C1 segment of cervical spinal cord (tissue), 14 donors: Measurements from ENCODE around the gene CDC14A.

ENCODE experiments used
- DNase-seq, 14 donors: peaks; one replicate each; lab custom pipeline; 2025; lab: John Stamatoyannopoulos, UW

CDC14A gene

DNA sequence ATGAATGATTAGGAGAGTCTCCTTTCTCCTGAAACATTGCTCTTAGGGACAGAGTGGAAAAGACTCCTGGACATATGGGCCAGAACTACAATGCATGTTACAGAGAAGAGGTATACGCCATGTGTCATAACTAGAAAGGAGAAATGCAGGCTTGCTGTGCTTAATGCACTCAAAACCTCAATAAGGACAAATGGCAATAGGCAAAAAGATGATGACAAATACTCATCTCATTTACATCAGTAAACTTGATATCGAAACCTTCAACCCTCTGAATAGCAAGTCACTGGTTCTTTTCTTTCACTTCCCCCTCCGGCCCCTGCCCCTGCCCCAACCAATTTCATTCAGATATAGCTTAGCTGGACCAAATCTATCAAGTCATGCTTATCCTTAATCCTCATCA, 183.7 kb downstream of the CDC14A start:
- no peak for DNase-seq

DNA sequence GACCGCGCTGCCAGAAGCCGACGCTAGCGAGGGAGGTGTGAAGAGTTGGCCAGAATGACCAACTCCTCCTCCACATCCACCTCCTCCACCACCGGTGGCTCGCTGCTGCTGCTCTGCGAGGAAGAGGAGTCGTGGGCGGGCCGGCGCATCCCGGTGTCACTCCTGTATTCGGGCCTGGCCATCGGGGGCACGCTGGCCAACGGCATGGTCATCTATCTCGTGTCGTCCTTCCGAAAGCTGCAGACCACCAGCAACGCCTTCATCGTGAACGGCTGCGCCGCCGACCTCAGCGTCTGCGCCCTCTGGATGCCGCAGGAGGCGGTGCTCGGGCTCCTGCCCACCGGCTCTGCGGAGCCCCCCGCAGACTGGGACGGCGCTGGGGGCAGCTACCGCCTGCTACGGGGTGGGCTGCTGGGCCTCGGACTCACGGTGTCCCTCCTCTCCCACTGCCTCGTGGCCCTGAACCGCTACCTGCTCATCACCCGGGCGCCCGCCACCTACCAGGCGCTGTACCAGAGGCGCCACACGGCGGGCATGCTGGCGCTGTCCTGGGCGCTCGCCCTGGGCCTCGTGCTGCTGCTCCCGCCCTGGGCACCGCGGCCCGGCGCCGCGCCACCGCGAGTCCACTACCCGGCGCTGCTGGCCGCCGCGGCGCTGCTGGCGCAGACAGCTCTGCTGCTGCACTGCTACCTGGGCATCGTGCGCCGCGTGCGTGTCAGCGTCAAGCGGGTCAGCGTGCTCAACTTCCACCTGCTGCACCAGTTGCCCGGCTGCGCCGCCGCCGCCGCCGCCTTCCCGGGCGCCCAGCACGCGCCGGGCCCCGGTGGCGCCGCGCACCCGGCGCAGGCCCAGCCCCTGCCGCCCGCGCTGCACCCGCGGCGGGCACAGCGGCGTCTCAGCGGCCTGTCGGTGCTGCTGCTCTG, 186.9 kb downstream of the CDC14A start:
- peak in 2 of 14 donors; percentile 16 to 19 for DNase-seq

GRCh38 chr1:100539836-100540536, 187.7 kb downstream of the CDC14A start:
- peak in 1 of 14 donors; percentile 3 for DNase-seq

DNA sequence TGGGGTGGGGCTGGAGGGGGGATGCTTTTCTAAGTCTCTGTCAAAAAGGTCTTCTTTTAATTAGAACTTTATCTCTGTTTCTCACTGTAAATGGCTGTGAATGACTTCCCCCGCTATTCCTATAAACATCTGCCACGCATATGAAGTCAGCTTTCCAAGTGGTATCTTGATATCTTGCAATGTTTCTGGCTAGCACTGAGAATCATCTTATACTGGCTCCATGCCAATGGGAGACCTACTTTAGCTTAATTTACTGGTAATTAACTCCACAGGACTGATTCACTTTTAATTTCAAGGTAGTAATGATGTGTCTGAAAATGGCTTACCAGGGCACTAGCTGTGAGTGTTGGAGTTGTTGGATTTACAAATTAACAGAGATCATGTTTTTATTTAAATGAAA, 190.0 kb downstream of the CDC14A start:
- DNase-seq = no peak

GRCh38 chr1:100543640-100544039, 191.3 kb downstream of the CDC14A start:
- DNase-seq = no peak

DNA sequence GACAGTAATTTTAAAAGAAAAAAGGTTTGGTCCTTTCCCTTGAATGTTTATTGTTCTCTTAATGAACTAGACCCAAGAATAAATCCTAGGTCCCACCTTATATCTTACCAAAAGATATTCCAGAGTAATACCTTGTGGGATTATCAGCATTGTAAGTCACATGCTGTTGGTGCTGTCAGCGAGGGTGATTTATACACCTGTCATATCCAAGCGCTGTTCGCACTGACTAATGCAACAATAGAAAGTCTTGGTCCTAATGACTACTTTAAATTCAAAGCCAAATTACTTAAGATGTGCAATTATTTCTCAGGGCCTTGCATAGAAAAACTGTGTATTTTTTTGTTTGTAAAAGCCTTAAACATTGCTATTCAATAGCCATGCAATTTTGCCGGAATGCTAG, 192.5 kb downstream of the CDC14A start:
- no peak for DNase-seq

DNA sequence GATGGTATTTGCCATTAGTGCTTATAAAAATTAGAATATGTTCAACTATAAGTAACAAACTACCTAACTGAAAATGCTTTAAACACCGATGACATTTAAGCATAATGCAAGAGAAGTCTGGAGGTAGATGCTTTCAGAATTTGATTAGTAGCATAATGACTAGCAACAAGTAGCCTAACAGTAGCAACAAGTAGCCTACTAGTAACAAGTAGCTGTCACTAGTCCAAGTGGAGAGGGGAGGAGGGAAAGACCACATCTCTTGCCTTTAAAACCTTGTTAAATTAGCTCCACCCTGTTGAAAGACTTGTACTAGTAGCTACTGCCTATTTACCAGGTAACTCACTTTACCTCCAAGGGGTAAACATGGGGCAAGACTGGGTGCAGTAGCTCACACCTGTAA, 193.5 kb downstream of the CDC14A start:
- DNase-seq = no peak

DNA sequence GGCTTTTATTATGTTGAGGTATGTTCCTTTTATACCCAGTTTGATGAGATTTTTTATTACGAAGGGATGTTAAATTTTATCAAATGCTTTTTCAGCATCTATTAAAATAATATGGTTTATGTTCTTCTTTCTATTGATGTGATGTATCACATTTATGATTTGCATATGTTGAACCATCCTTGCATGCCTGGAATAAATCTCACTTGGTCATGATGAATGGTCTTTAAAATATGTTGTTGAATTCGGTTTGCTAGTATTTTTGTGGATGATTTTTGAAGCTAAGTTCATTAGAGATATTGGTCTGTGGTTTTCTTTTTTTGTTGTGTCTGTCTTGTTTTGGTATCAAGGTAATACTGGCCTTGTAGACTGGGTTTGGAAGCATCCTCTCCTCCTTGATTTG, 199.7 kb downstream of the CDC14A start:
- no peak for DNase-seq

DNA sequence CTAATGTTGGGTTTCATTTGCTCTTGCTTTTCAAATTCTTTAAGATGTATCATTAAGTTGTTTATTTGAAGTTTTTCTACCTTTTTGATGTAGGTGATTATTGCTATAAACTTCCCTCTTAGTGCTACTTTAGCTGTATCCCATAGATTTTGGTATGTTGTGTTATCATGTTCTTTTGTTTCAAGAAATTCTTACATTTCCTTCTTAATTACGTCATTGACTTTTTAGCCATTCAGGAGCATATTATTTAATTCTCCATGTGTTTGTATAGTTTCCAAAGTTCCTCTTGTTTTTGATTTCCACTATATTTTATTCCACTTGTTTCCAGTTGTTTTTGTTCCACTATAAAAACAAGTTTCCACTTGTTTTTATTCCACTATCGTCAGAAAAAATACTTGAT, 200.6 kb downstream of the CDC14A start:
- no peak for DNase-seq

GRCh38 chr1:100556181-100556580, 203.9 kb downstream of the CDC14A start:
- no peak for DNase-seq

DNA sequence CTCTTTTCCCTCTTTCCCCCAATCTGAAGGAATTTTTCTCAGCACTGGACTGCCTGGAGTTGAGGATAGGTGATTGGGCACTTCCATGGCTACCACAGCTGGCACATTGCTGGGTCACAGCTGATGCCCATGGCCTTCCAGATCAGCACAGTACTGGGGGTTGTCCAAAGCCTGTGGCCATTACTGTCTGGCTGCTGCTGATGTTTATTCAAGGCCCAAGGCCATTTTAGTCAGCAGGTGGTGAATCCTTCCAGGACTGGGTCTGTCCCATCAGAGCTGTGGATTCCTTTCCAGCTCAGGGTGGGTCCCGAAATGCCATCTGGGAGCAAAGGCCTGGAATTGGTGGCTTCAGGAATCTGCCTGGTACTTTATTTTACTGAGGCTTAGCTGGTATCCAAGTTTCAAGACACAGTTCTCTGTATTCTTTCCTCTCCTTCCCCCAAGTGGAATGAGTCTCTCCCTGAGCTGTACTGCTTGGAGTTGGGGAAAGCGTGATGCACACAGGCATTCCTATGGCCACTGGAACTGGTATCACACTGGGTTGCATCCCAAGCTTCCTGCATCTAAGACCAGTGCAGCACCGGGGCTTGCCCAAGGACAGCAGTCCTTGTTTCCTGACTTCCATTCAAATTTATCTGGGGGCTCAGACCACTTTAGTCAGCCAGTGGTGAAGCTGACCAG, 204.8 kb downstream of the CDC14A start:
- DNase-seq = no peak

DNA sequence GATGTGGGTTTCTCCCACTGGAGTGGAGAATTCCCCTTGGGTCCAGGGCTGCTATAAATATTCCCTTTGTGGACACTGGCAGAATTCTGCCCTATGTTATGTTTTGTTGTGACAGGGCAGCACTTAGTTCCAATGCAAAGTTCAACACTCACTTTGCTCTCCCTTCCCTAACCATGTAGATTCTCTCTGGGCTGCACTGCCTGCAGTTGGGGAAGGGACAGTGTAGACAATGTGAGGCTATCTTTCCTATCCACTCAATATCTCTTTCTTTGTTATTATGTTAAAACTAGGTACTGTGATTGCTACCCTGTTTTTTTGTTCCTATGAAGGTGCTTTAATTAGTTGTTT, 205.3 kb downstream of the CDC14A start:
- no peak for DNase-seq

DNA sequence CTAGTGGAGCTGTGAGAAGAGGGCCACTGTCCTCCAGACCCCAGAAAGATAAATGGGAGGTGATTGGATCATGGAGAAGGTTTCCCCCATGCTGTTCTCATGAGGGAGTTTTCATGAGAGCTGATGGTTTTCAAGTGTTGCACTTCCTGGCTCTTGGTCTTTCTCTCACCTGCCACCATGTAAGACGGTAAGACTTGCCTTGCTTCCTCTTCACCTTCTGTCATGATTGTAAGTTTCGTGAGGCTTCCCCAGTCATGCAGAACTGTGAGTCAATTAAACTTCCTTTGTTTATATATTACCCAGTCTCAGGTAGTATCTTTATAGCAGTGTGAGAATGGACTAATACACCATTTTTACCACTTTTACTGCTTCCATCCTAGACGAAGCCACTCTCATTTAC, 213.2 kb downstream of the CDC14A start:
- DNase-seq = no peak

DNA sequence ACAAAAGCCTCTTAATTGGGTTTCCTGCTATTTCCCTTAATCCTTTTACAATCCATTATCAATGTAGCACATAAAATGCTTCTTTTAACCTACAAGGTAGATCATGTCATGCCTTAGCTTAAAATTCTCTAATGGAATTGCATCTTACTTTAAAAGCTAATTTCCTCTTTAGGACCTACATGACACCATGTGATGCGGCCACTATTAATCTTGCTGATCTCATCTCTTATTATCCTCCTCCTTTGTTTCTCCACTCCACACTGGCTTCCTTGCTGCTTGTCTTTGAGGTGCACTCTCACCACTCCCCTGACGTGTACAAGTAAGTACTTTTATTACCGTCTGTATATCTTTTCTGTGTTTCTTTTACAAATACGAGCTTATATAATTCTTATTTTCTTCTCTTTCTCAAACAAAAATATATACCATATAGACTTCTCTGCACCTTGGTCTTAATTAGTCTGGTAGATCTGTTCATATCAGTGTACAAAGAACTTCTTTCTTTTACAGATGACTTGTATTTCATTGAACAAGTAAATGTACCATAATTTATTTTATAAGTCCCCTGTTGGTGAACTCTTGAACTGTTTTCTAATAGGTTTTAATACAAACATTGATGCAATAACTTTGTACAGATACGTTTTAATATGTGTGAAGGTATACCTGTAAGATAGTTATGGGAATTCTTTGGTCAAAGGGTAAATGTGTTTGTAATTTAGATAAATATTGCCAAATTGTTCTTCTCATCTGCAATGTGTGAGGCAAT, 213.8 kb downstream of the CDC14A start:
- DNase-seq = no peak

DNA sequence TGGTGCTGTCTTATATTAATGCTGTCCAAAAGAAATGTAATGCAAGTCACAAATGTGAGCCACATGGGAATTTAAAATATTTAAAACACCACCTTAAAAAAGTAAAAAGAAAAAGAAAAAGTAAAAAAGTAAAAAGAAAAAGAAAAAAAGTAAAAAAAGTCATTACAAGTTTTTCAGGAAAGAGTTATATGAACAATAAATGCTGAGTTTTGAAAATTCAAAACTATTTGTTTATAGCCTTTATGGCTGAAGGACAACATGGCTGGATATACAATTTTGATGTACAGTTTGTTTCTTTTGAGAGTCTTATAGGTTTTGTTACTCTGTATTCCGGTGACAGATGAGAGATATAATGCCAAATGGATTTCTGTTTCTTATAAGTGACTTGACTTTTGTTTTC, 214.8 kb downstream of the CDC14A start:
- DNase-seq = no peak
